Suprapubic skin (tissue), 4 donors: ENCODE data around the gene SUGCT. TPM values are rescaled to one million over a fixed set of nuclear protein-coding genes. Genes with fewer than 3 reads are reported as not detected.

ENCODE experiments used
- DNase-seq, 2 donors: peaks; one replicate each; pipeline ENCODE4 v3.0.0-alpha.2; 2019; ENCODE audit warnings: low spot score in 2 of 2
- H3K27ac ChIP-seq: fragments of 200-600 bp; sonication (generic); one replicate; pipeline ENCODE4 v1.5.1; 2019
- H3K27me3 ChIP-seq: fragments of 200-600 bp; sonication (generic); one replicate; pipeline ENCODE4 v1.5.1; 2019
- H3K36me3 ChIP-seq: fragments of 200-600 bp; sonication (generic); one replicate; pipeline ENCODE4 v1.5.1; 2019
- H3K4me1 ChIP-seq: fragments of 200-600 bp; sonication (generic); one replicate; pipeline ENCODE4 v1.5.1; 2019
- H3K4me3 ChIP-seq: fragments of 200-600 bp; sonication (generic); one replicate; pipeline ENCODE4 v1.5.1; 2019; ENCODE audit warnings: mild to moderate bottlenecking
- H3K9me3 ChIP-seq: fragments of 200-600 bp; sonication (generic); one replicate; pipeline ENCODE4 v1.5.1; 2019
- EP300 ChIP-seq: sonication (generic); formaldehyde crosslinking; IDR thresholded peaks from one replicate; pipeline ENCODE4 v1.6.1; 2017; ENCODE audit warnings: antibody characterized with exemption
- POLR2A ChIP-seq, 2 donors: fragments of 450-650 bp; IDR thresholded peaks; one replicate each; pipeline ENCODE4 v1.6.1; 2017; ENCODE audit warnings: antibody characterized with exemption in 2 of 2, mild to moderate bottlenecking in 2 of 2, moderate library complexity in 2 of 2
- POLR2AphosphoS5 ChIP-seq, 3 donors: sonication (generic); formaldehyde crosslinking; IDR thresholded peaks; one replicate each; pipeline ENCODE4 v1.6.1; 2017; ENCODE audit warnings: antibody characterized with exemption in 3 of 3
- WGBS: methylation state at CpG from one replicate; pipeline ENCODE4 v1.1.5; 2018; 5-methylcytosine and 5-hydroxymethylcytosine counted together
- total RNA-seq, 4 donors: library from RNA; depleted of rRNA; stranded (reverse); fragments of >200 nt; gene quantifications; one replicate each; pipeline ENCODE4 v1.1.0, GENCODE V29; 2016
- TF ChIP-seq, protein P1 (sequence below), 2 donors: fragments of 200-600 bp in 1 of 2; fragments of 450-650 bp in 1 of 2; sonication (generic) in 1 of 2; IDR thresholded peaks; one replicate each; pipeline ENCODE4 v1.5.1; 2016 to 2019; ENCODE audit warnings: antibody characterized with exemption in 2 of 2, mild to moderate bottlenecking in 1 of 2, moderate library complexity in 1 of 2

The SUGCT gene
- total RNA-seq, 4 donors from 2014 or later = 0.73 to 2.2 (median 0.98) TPM; not detected in 1

DNA sequence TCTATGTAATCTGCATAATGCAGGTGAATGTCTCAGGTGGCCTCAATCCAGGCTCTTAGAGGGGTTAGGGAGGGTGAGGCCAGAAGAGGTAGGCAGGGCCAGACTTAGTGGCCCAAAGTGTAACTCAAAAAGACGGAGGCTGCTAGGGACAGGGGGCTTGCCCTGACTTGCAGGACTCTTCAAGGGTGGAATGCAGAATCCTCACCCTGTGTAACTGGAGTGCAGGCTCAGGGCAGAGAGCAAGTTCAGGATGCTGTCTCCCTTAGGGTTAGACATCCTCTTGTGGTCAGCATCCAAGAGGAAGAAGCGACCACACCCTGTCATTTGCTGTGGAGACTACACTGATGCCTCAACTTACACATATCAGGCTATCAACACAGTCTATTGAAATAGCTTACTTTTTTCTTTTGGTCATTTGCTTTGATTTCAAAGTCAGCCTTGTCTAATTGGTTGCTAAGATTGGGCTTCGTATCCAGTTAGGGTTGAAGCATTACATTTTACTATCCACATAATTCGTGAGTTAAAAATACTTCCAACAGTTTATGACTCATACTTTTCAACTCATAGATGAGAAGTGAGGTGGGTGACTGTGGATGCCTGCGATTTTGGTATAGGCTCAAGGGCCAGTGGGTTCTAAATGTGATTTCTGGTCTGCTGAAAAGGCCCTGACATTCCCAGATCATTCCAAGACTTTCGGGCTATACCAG is 563.6 kb downstream of the SUGCT start:
- H3K27ac ChIP-seq = no peak overlapping the region
- no peaks in the 10 kb centered on the region for H3K4me1 ChIP-seq
- TF ChIP-seq, protein P1, sequence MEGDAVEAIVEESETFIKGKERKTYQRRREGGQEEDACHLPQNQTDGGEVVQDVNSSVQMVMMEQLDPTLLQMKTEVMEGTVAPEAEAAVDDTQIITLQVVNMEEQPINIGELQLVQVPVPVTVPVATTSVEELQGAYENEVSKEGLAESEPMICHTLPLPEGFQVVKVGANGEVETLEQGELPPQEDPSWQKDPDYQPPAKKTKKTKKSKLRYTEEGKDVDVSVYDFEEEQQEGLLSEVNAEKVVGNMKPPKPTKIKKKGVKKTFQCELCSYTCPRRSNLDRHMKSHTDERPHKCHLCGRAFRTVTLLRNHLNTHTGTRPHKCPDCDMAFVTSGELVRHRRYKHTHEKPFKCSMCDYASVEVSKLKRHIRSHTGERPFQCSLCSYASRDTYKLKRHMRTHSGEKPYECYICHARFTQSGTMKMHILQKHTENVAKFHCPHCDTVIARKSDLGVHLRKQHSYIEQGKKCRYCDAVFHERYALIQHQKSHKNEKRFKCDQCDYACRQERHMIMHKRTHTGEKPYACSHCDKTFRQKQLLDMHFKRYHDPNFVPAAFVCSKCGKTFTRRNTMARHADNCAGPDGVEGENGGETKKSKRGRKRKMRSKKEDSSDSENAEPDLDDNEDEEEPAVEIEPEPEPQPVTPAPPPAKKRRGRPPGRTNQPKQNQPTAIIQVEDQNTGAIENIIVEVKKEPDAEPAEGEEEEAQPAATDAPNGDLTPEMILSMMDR (IDR thresholded peaks at IDR 0.05) = no peak
- H3K27me3 ChIP-seq = no peaks in the 10 kb centered on the region
- no peaks in the 10 kb centered on the region for H3K36me3 ChIP-seq
- DNase-seq = no peak
- H3K9me3 ChIP-seq = no peaks in the 10 kb centered on the region
- no peak overlapping the region for H3K4me3 ChIP-seq
- WGBS = 83% methylated on average over 6 of the region's 6 CpGs

DNA sequence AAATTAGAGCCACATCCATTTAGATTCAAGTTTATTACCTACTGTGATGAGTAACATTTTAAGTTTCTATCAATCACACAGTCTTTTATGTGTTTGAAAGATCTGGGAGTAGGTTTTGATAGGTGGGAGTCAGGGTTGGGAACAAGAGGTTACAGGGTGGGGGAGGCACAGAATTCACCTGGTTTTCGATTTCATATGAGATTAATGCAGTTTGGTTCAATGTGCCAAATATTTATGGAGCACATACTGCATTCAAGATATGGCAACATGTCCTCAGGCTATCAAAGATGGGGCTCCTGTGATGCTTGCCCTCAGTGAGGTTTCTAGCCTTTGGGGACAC is 564.1 kb downstream of the SUGCT start:
- Histone ChIP-seq H3K4me1 (no peaks in the 10 kb centered on the region), H3K4me3 (no peak overlapping the region), H3K36me3 (no peaks in the 10 kb centered on the region), H3K9me3 (no peaks in the 10 kb centered on the region), H3K27me3 (no peaks in the 10 kb centered on the region), H3K27ac (no peak overlapping the region)
- TF ChIP-seq POLR2A (IDR thresholded peaks at IDR 0.05) = no peak
- TF ChIP-seq EP300 = no peak
- no peak for TF ChIP-seq POLR2AphosphoS5 (IDR thresholded peaks at IDR 0.05)
- TF ChIP-seq, protein P1 (IDR thresholded peaks at IDR 0.05) = no peak
- WGBS = 94% methylated on average over 1 of the region's 1 CpG
- DNase-seq = no peak

DNA sequence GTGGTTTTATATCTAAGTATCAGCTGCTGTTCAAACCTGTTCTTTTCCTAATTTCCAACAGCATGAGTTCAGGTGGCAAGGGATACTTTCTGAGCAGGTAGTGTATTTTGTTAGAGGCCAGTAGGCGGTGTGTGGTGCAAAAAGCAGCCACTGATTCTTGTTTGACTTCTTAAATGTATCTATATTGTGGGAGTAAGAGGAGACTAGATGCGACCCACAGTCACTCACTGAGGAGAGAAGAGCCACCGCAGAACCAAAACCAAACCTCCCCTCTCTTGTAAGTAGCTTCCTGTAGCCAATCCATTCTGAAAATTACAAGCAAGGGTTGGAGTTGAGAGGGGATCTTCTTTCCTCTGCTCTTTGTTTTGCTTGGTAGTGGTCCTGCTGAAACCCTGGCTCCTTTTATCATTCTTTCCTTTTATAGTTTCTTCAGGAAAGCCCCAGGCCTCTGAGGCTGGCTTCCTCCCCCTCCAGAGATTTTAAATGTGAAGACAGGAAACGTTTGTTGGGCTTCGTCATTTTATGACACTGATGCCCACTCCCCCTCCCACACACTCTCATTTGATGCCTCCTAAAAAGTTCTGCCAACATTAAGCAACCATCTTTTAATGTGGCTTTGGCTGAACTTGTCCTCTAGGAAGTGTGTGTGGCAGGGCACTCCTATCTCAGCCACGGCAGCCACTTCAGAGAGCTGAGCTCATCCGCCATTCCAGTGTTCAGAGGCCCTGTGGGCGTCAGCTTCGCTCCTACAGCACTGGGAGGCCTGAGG is 566.0 kb downstream of the SUGCT start:
- no peak for TF ChIP-seq EP300
- TF ChIP-seq, protein P1 (IDR thresholded peaks at IDR 0.05) = no peak
- TF ChIP-seq POLR2AphosphoS5 (IDR thresholded peaks at IDR 0.05) = no peak
- TF ChIP-seq POLR2A (IDR thresholded peaks at IDR 0.05) = no peak
- H3K27ac ChIP-seq = no peak overlapping the region
- H3K9me3 ChIP-seq = no peaks in the 10 kb centered on the region
- H3K27me3 ChIP-seq = no peaks in the 10 kb centered on the region
- H3K4me3 ChIP-seq = no peak overlapping the region
- no peaks in the 10 kb centered on the region for H3K4me1 ChIP-seq
- no peak for DNase-seq
- H3K36me3 ChIP-seq = no peaks in the 10 kb centered on the region
- WGBS = 58% methylated on average over 9 of the region's 9 CpGs

DNA sequence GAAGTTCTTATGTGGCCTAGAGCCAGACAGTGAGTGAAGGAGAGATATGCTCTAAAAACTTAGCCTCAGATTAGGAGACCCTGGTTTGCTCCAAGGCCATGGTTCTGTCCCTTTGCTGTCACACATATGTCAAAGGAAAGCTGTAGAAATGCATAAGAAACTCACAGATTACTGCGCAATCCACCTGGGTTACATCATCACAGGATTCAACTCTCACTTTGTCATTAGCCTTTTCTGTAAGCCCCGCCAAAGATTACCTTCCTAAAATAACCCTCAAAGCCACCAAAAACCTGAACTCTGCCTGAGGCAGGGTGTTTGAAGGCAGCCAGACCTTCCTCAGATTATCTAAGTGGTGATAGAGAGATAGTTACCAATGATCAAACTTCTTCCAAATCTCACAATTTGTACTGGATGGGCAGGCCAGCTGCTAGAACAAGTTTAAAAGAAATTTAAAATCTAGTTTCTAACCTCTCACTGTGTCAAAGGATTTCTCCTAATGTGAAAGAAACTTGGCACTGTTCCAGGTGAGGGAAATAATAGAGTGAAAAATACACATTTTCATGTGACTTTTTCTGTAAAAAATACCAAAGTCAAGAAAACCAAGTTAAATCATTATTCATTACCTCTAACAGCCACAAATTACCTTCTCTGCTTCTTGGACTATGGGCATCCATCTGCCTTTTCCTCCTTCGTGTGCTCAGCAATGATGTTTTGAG is 567.2 kb downstream of the SUGCT start:
- no peak for DNase-seq
- WGBS = 79% methylated on average over 3 of the region's 3 CpGs
- Histone ChIP-seq H3K4me3 (no peak overlapping the region), H3K4me1 (no peaks in the 10 kb centered on the region), H3K27me3 (no peaks in the 10 kb centered on the region), H3K27ac (no peak overlapping the region), H3K36me3 (no peaks in the 10 kb centered on the region), H3K9me3 (no peaks in the 10 kb centered on the region)
- TF ChIP-seq, protein P1 (IDR thresholded peaks at IDR 0.05) = no peak
- no peak for TF ChIP-seq EP300
- no peak for TF ChIP-seq POLR2A (IDR thresholded peaks at IDR 0.05)
- no peak for TF ChIP-seq POLR2AphosphoS5 (IDR thresholded peaks at IDR 0.05)

DNA sequence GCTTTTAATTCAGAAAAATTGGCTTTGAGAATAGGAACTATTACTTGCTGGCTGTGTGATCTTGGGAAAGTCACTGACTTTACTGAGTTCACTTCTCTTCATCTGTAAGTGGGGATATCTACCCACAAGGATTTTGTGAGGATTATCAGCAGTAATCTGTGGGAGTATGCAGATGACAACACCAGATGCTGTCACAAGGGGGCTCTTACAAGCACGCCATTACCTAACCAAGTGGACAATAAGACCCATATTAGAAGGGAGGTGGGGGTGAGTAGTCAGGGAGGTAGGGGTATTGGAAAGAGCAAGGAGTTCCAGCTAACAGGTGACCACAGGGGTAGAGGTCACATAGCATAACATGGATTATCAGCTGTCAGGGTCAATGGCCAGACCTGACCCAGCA is 569.4 kb downstream of the SUGCT start:
- no peaks in the 10 kb centered on the region for H3K9me3 ChIP-seq
- DNase-seq = no peak
- no peaks in the 10 kb centered on the region for H3K27me3 ChIP-seq
- H3K36me3 ChIP-seq = no peaks in the 10 kb centered on the region
- WGBS = 95% methylated on average over 1 of the region's 1 CpG
- H3K4me1 ChIP-seq = no peaks in the 10 kb centered on the region
- no peak overlapping the region for H3K27ac ChIP-seq
- TF ChIP-seq EP300 (no peak), POLR2AphosphoS5 (IDR thresholded peaks at IDR 0.05) (no peak), POLR2A (IDR thresholded peaks at IDR 0.05) (no peak)
- TF ChIP-seq, protein P1 (IDR thresholded peaks at IDR 0.05) = no peak
- no peak overlapping the region for H3K4me3 ChIP-seq
